Measurements from ENCODE around the gene ADPRH. TPM values are rescaled to one million over a fixed set of nuclear protein-coding genes. Genes with fewer than 3 reads are reported as not detected.

The ADPRH gene
- total RNA-seq, 1 donor from 2014 or later: 0.77 TPM

- TF ChIP-seq EZH2 (IDR thresholded peaks at IDR 0.05) (no peak), EZH2phosphoT487 (IDR thresholded peaks at IDR 0.05) (no peak), CTCF (IDR thresholded peaks at IDR 0.05) (no peak)
- Mint-ChIP-seq H3K9me3 (no peaks in the 10 kb centered on the region), H3K4me1 (no peaks in the 10 kb centered on the region), H3K27ac (no peak overlapping the region), H3K36me3 (no peaks in the 10 kb centered on the region), H3K27me3 (ENCODE audit: insufficient read depth, low read depth) (peaks cover 3% of the 10 kb centered on the region), H3K4me3 (no peak overlapping the region)
- DNase-seq (ENCODE audit: low spot score): no peak
- Histone ChIP-seq H4K20me1 (ENCODE audit: low read depth) (no peaks in the 10 kb centered on the region), H3F3A (ENCODE audit: low read depth) (no peaks in the 10 kb centered on the region), H3K4me3 (no peak overlapping the region), H3K4me1 (no peaks in the 10 kb centered on the region), H2AFZ (replicated peaks) (no peak overlapping the region), H3K27me3 (no peaks in the 10 kb centered on the region), H3K36me3 (no peaks in the 10 kb centered on the region), H3K9ac (no peak overlapping the region), H3K4me2 (no peak overlapping the region), H3K27ac (no peak overlapping the region), H3K79me2 (ENCODE audit: low read depth) (no peaks in the 10 kb centered on the region), H3K9me3 (ENCODE audit: low read depth) (no peaks in the 10 kb centered on the region)
Observed at GRCh38 chr3:119541547-119541946, 37.7 kb upstream of the ADPRH start.

- no peak for DNase-seq (ENCODE audit: low spot score)
Observed at GRCh38 chr3:119542168-119542767, 37.0 kb upstream of the ADPRH start.

GRCh38 chr3:119543147-119543546 is 36.1 kb upstream of the ADPRH start:
- H3K79me2 ChIP-seq (ENCODE audit: low read depth): no peaks in the 10 kb centered on the region
- H3K4me1 ChIP-seq: no peaks in the 10 kb centered on the region
- Mint-ChIP-seq H3K9me3 (no peaks in the 10 kb centered on the region), H3K27me3 (ENCODE audit: insufficient read depth, low read depth) (peaks cover 3% of the 10 kb centered on the region), H3K4me3 (no peak overlapping the region), H3K27ac (no peak overlapping the region), H3K36me3 (no peaks in the 10 kb centered on the region), H3K4me1 (no peaks in the 10 kb centered on the region)
- no peaks in the 10 kb centered on the region for H4K20me1 ChIP-seq (ENCODE audit: low read depth)
- no peak overlapping the region for H3K9ac ChIP-seq
- TF ChIP-seq EZH2 (IDR thresholded peaks at IDR 0.05) (no peak), CTCF (IDR thresholded peaks at IDR 0.05) (no peak), EZH2phosphoT487 (IDR thresholded peaks at IDR 0.05) (no peak)
- no peaks in the 10 kb centered on the region for H3F3A ChIP-seq (ENCODE audit: low read depth)
- no peak for DNase-seq (ENCODE audit: low spot score)
- no peak overlapping the region for H3K4me2 ChIP-seq
- no peak overlapping the region for H3K27ac ChIP-seq
- no peaks in the 10 kb centered on the region for H3K9me3 ChIP-seq (ENCODE audit: low read depth)
- no peaks in the 10 kb centered on the region for H3K36me3 ChIP-seq
- no peak overlapping the region for H2AFZ ChIP-seq (replicated peaks)
- no peak overlapping the region for H3K4me3 ChIP-seq
- no peaks in the 10 kb centered on the region for H3K27me3 ChIP-seq

More at GRCh38 chr3:119542168-119542767, 37.0 kb upstream of the ADPRH start:
- Mint-ChIP-seq H3K4me1 (no peaks in the 10 kb centered on the region), H3K27ac (no peak overlapping the region), H3K27me3 (ENCODE audit: insufficient read depth, low read depth) (peaks cover 3% of the 10 kb centered on the region), H3K9me3 (no peaks in the 10 kb centered on the region), H3K36me3 (no peaks in the 10 kb centered on the region), H3K4me3 (no peak overlapping the region)
- no peak overlapping the region for H3K9ac ChIP-seq
- H3K27me3 ChIP-seq: no peaks in the 10 kb centered on the region
- no peaks in the 10 kb centered on the region for H3K79me2 ChIP-seq (ENCODE audit: low read depth)
- no peaks in the 10 kb centered on the region for H3K9me3 ChIP-seq (ENCODE audit: low read depth)
- no peak overlapping the region for H3K27ac ChIP-seq
- H3K4me1 ChIP-seq: no peaks in the 10 kb centered on the region
- TF ChIP-seq EZH2 (IDR thresholded peaks at IDR 0.05): no peak
- TF ChIP-seq EZH2phosphoT487 (IDR thresholded peaks at IDR 0.05): no peak
- no peak for TF ChIP-seq CTCF (IDR thresholded peaks at IDR 0.05)
- H3K4me2 ChIP-seq: no peak overlapping the region
- H2AFZ ChIP-seq (replicated peaks): no peak overlapping the region
- H3F3A ChIP-seq (ENCODE audit: low read depth): no peaks in the 10 kb centered on the region
- H4K20me1 ChIP-seq (ENCODE audit: low read depth): no peaks in the 10 kb centered on the region
- H3K36me3 ChIP-seq: no peaks in the 10 kb centered on the region
- no peak overlapping the region for H3K4me3 ChIP-seq

All from neural progenitor cell (in vitro differentiated cells).